ENCODE results near the gene NFATC4. TPM values are rescaled to one million over a fixed set of nuclear protein-coding genes. Genes with fewer than 3 reads are reported as not detected.
A peak's percentile ranks its signal among the peaks of the same experiment; 100 is the strongest.

The NFATC4 gene
- total and polyA plus RNA-seq, 10 of the 15 experiments (the other 5 are each of a cell fraction or from before 2014, with no cell fraction given): 0.97 to 14.3 (median 4.9) TPM

- TF ChIP-seq BACH1 (IDR thresholded peaks at IDR 0.05; ENCODE audit: borderline replicate concordance) (peak; percentile 57; the same call in 1 of the 2 replicates), FOXM1 (IDR thresholded peaks at IDR 0.05; ENCODE audit: low read depth, low read length) (no peak), IKZF1 (conservative IDR thresholded peaks at IDR 0.05) (peak; percentile 58; the same call in 1 of the 2 replicates), DPF2 (IDR thresholded peaks at IDR 0.05) (peak; percentile 92), ESRRA (IDR thresholded peaks at IDR 0.05; ENCODE audit: low read length) (no peak), IRF3 (IDR thresholded peaks at IDR 0.05) (no peak), MEF2A (IDR thresholded peaks at IDR 0.05; ENCODE audit: insufficient read depth, low read depth, low read length) (no peak), SMARCA5 (IDR thresholded peaks at IDR 0.05) (0 out of 2 replicates have a peak, but pooled peaks have one; percentile 23), EZH2 (IDR thresholded peaks at IDR 0.05; ENCODE audit: borderline replicate concordance, control insufficient read depth, low read depth, low read length) (no peak), POLR2A (IDR thresholded peaks at IDR 0.05; ENCODE audit: low read depth, low read length) (peak; percentile 77), SMAD1 (IDR thresholded peaks at IDR 0.05; ENCODE audit: low read depth, partially characterized antibody) (no peak), RELB (IDR thresholded peaks at IDR 0.05; ENCODE audit: low read depth) (peak; percentile 40; the same call in 1 of the 2 replicates), IRF4 (IDR thresholded peaks at IDR 0.05; ENCODE audit: low read depth, low read length) (no peak), CREM (IDR thresholded peaks at IDR 0.05; ENCODE audit: low read depth) (peak; percentile 28; the same call in 1 of the 2 replicates), MTA2 (IDR thresholded peaks at IDR 0.05; ENCODE audit: low read depth) (peak; percentile 45; the same call in 1 of the 2 replicates), EP300 (IDR thresholded peaks at IDR 0.05; ENCODE audit: borderline replicate concordance in 1 of 2, control insufficient read depth in 1 of 2, low read depth in 2 of 2, low read length in 2 of 2) (peak in 1 of 2 experiments; percentile 35; a peak in 1 of 4 replicates), CHD2 (IDR thresholded peaks at IDR 0.05; ENCODE audit: borderline replicate concordance, low read depth, low read length) (peak; percentile 78), ZNF687 (IDR thresholded peaks at IDR 0.05) (0 out of 2 replicates have a peak, but pooled peaks have one; percentile 61), ELK1 (IDR thresholded peaks at IDR 0.05; ENCODE audit: low read depth, low read length) (no peak), HDAC6 (IDR thresholded peaks at IDR 0.05; ENCODE audit: unreplicated experiment) (no peak)
Measured at GRCh38 chr14:24368562-24369252, 723 bp downstream of the NFATC4 start (continued).
